Putamen (tissue), 1 donor: ENCODE measurements around the gene PCDHB10.
"Not testable (repeated sequence)": the region's sequence is repeated elsewhere in the genome, so short reads cannot be mapped to it uniquely, and the experiment has no call there.

Experiments
- DNase-seq: peaks from one replicate; pipeline ENCODE4 v3.0.0-alpha.2; 2016; ENCODE audit warnings: low spot score

The PCDHB10 gene

GRCh38 chr5:141188682-141189081 is 3.5 kb upstream of the PCDHB10 start:
- DNase-seq, result not testable (repeated sequence)

GRCh38 chr5:141189131-141189530 is 3.0 kb upstream of the PCDHB10 start:
- DNase-seq, result not testable (repeated sequence)

DNA sequence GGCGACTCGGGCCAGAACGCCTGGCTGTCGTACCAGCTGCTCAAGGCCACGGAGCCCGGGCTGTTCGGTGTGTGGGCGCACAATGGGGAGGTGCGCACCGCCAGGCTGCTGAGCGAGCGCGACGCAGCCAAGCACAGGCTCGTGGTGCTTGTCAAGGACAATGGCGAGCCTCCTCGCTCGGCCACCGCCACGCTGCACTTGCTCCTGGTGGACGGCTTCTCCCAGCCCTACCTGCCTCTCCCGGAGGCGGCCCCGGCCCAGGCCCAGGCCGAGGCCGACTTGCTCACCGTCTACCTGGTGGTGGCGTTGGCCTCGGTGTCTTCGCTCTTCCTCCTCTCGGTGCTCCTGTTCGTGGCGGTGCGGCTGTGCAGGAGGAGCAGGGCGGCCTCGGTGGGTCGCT is 2.2 kb downstream of the PCDHB10 start:
- DNase-seq, result not testable (repeated sequence)

DNA sequence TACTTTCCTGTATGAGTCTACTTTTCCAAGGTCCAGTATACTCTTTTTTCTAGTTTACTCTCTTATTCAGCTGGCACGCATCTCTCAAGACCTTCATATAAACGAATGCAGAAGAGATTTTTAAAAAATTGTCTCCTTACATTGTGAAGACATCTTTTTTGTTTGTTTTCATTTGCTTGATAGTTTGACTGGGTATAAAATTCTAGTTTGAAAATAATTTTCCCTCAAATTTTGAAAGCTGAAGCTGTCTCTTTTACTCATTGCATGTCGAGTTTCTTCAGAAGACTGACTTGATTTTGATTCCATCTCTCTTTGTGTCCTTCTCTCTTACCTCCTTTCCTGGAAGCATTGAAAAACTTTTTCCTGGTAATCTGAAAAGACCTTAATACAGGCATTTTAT is 4.2 kb downstream of the PCDHB10 start:
- DNase-seq, result no peak

DNA sequence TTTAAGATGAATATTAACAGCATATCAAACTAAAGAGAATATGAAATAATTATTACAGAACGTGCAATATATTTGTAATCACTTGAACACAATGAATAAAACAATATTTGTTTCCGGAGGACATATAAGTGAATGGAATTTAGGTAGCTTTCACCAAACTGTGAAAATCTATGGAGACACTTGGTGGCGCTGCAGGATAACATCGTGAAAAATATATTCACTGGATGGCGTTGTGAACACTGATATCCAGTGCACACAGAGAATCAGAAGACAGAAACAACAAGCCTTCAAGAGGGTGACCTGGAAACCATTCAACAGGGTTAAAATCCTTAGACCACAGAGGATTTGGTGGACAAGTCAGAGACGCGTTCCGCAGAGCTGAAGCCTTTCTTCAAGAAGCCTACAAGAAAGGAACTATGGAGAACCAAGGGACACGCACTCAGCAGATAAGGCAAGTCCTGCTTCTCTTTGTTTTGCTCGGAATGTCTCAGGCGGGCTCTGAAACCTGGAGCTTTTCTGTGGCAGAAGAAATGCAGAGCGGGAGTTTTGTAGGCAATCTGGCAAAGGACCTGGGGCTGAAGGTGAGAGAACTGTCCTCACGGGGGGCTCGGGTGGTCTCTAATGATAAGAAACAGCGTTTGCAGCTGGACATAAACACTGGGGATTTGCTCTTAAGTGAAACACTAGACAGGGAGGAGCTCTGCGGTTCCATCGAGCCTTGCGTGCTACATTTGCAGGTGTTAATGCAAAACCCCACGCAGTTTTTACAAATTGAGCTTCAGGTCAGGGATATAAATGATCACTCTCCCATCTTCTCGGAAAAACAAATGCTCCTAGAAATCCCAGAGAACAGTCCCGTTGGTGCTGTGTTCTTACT is 7.4 kb downstream of the PCDHB10 start, which contains the start of gene PCDHB11:
Gene PCDHB11 (plus strand): TSS at position 269 of the 877 bp plus-strand sequence. CDS start 148 bp downstream, at position 417.
- no peak for DNase-seq

DNA sequence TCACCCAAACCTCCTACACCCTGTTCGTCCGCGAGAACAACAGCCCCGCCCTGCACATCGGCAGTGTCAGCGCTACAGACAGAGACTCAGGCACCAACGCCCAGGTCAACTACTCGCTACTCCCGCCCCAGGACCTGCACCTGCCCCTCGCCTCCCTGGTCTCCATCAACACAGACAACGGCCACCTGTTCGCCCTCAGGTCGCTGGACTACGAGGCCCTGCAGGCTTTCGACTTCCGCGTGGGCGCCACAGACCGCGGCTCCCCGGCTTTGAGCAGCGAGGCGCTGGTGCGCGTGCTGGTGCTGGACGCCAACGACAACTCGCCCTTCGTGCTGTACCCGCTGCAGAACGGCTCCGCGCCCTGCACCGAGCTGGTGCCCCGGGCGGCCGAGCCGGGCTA is 9.0 kb downstream of the PCDHB10 start:
- not testable (repeated sequence) for DNase-seq

GRCh38 chr5:141201646-141202045 is 9.5 kb downstream of the PCDHB10 start:
- not testable (repeated sequence) for DNase-seq

DNA sequence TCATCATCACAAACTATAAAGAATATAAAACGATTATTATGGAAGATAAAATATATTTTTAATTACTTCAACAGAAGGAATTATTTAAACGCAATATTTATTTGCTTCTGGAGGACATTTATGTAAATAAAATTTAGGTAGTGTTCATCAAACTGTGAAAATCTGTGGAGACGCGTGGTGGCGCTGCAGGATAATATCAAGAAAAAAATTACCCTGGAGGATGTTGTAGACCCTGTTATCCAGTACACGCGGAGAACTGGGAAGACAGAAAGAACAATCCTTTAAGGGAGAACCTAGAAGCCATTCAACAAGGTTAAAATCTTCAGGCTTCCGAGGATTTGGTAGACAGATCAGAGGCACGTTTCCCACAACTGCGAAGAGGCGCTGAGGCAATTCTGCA is 16.3 kb downstream of the PCDHB10 start, which contains the start of gene PCDHB12:
Gene PCDHB12 (plus strand): TSS at position 242 of the 400 bp plus-strand sequence. CDS start 189 bp downstream, outside the sequence.
- no peak for DNase-seq

GRCh38 chr5:141210281-141210680 is 18.1 kb downstream of the PCDHB10 start:
- DNase-seq, result not testable (repeated sequence)

- DNase-seq, result not testable (repeated sequence)
Observed at GRCh38 chr5:141210849-141211248, 18.7 kb downstream of the PCDHB10 start.

- peak; percentile 9 for DNase-seq
Observed at GRCh38 chr5:141213656-141214339, 21.6 kb downstream of the PCDHB10 start, which contains the start of gene PCDHB13. Gene PCDHB13, plus strand, starts transcription at chr5:141213919. Its CDS starts 205 bp downstream, at chr5:141214124.

- not testable (repeated sequence) for DNase-seq
Observed at GRCh38 chr5:141214583-141214982, 22.4 kb downstream of the PCDHB10 start.

DNA sequence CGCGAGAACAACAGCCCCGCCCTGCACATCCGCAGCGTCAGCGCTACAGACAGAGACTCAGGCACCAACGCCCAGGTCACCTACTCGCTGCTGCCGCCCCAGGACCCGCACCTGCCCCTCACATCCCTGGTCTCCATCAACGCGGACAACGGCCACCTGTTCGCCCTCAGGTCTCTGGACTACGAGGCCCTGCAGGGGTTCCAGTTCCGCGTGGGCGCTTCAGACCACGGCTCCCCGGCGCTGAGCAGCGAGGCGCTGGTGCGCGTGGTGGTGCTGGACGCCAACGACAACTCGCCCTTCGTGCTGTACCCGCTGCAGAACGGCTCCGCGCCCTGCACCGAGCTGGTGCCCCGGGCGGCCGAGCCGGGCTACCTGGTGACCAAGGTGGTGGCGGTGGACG is 23.4 kb downstream of the PCDHB10 start:
- DNase-seq, result not testable (repeated sequence)

DNA sequence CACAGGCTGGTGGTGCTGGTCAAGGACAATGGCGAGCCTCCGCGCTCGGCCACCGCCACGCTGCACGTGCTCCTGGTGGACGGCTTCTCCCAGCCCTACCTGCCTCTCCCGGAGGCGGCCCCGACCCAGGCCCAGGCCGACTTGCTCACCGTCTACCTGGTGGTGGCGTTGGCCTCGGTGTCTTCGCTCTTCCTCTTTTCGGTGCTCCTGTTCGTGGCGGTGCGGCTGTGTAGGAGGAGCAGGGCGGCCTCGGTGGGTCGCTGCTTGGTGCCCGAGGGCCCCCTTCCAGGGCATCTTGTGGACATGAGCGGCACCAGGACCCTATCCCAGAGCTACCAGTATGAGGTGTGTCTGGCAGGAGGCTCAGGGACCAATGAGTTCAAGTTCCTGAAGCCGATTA is 23.9 kb downstream of the PCDHB10 start:
- DNase-seq, result not testable (repeated sequence)

- peak; percentile 12 for DNase-seq
Observed at GRCh38 chr5:141223112-141223783, 31.1 kb downstream of the PCDHB10 start, which contains the start of gene PCDHB14. Gene PCDHB14, plus strand, starts transcription at chr5:141223343. Its CDS starts 163 bp downstream, at chr5:141223506.

DNA sequence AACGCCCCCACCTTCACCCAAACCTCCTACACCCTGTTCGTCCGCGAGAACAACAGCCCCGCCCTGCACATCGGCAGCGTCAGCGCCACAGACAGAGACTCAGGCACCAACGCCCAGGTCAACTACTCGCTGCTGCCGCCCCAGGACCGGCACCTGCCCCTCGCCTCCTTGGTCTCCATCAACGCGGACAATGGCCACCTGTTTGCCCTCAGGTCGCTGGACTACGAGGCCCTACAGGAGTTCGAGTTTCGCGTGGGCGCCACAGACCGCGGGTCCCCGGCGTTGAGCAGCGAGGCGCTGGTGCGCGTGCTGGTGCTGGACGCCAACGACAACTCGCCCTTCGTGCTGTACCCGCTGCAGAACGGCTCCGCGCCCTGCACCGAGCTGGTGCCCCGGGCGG is 32.7 kb downstream of the PCDHB10 start:
- DNase-seq, result not testable (repeated sequence)

DNA sequence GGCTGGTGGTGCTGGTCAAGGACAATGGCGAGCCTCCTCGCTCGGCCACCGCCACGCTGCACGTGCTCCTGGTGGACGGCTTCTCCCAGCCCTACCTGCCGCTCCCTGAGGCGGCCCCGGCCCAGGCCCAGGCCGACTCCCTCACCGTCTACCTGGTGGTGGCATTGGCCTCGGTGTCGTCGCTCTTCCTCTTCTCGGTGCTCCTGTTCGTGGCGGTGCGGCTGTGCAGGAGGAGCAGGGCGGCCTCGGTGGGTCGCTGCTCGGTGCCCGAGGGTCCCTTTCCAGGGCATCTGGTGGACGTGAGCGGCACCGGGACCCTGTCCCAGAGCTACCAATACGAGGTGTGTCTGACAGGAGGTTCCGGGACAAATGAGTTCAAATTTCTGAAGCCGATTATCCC is 33.3 kb downstream of the PCDHB10 start:
- not testable (repeated sequence) for DNase-seq

DNA sequence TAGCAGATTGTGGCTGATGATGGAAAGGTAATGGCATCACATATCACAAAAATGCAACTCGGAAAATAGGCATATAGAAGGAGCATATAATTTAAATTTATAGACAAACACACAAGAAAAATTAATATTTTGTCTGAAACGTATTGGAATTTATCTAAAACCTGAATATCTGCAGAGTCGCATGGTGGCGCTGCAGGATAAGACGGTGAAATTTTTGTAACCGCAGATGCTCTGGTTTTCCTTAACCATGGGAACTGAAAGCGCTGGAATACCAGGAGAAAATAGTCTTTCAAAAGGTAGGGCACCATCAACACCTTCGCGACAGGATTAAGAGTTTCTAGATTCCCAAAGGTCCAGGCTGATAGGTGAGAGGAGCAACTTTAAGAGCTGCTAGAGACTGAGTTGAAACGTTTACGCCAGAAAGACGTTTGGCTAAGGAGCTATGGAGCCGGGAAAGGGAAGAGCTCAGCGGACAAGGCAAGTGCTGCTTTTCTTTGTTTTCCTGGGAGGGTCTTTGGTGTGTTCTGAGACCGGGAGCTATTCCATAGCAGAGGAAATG is 42.0 kb downstream of the PCDHB10 start:
- no peak for DNase-seq

- not testable (repeated sequence) for DNase-seq
Observed at GRCh38 chr5:141235922-141236321, 43.8 kb downstream of the PCDHB10 start.

GRCh38 chr5:141236516-141237313 is 44.6 kb downstream of the PCDHB10 start:
- DNase-seq, result no peak

- no peak for DNase-seq
Observed at GRCh38 chr5:141241496-141241895, 49.3 kb downstream of the PCDHB10 start.
